Prostate gland (tissue), 2 donors: Measurements from ENCODE around the gene SLC66A3.

Experiments
- CTCF ChIP-seq, 4 experiments: fragments of 200-600 bp in 2 of 4; fragments of 450-650 bp in 2 of 4; sonication (generic) in 2 of 4; IDR thresholded peaks; 1 replicate in 3 of 4; 2 replicates in 1 of 4; pipeline ENCODE4 v1.5.1; 2016 to 2019; ENCODE audit warnings: antibody characterized with exemption in 4 of 4, mild to moderate bottlenecking in 2 of 4, moderate library complexity in 2 of 4
- POLR2A ChIP-seq: fragments of 450-650 bp; IDR thresholded peaks from one replicate; pipeline ENCODE4 v1.6.1; 2016; ENCODE audit warnings: antibody characterized with exemption, mild to moderate bottlenecking
- POLR2AphosphoS5 ChIP-seq: sonication (generic); formaldehyde crosslinking; IDR thresholded peaks from one replicate; pipeline ENCODE4 v1.6.1; 2017; ENCODE audit warnings: antibody characterized with exemption

DNA sequence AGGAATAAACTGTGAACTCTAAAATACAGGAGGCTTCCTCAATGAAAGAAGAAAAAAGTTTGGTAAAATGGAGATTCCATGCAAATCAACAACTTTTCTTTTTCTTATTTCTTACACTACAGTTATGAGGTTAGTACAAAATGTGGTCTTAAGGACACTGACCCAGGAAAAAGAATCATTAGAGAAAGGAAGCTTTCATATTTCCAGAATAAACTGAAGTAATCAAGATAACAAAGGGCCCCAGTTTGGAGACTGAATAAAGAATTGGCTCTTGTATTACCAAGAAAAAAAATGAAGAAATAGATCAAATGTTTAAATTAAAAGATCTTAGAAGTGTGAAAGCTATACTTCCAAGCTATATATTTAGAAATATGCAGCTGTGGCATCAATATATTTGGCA lies 72.3 kb downstream of the SLC66A3 start:
- TF ChIP-seq POLR2A (no peak), CTCF (IDR thresholded peaks at IDR 0.05) (no peak), POLR2AphosphoS5 (no peak)
